Activated CD8-positive, alpha-beta T cell treated with anti-CD3 and anti-CD28 coated beads, Interleukin-2, amount 10 ng/mL, durations not matched to agents 7 days and 5 days (primary cell): ENCODE measurements around the gene PYROXD2. TPM values are rescaled to one million over a fixed set of nuclear protein-coding genes. Genes with fewer than 3 reads are reported as not detected.

ENCODE experiments used
- ATAC-seq: fragments of 150-1000 bp; cut with Tn5 transposase; one replicate; pipeline ENCODE4 v1.10.0; 2021; ENCODE audit warnings: moderate library complexity
- CTCF ChIA-PET: fragments of 350-600 bp; sonication (Branson Sonifier 250); formaldehyde crosslinking; loops from one replicate; lab custom pipeline; 2021; ENCODE audit warnings: antibody characterized with exemption; lab: Charles Lee
- POLR2A ChIA-PET: fragments of 350-600 bp; sonication (Branson Sonifier 250); formaldehyde crosslinking; loops from one replicate; lab custom pipeline; 2021; ENCODE audit warnings: antibody characterized with exemption; lab: Charles Lee
- DNase-seq: peaks from one replicate; pipeline ENCODE4 v3.0.0-alpha.2; 2020
- H3K27ac Mint-ChIP-seq: one replicate; pipeline ENCODE4 v1.8.0; 2021; ENCODE audit warnings: mild to moderate bottlenecking, mixed read lengths
- H3K27me3 Mint-ChIP-seq: one replicate; pipeline ENCODE4 v1.8.0; 2021; ENCODE audit warnings: low read depth, mixed read lengths
- H3K36me3 Mint-ChIP-seq: one replicate; pipeline ENCODE4 v1.8.0; 2021; ENCODE audit warnings: low read depth, mixed read lengths
- H3K4me1 Mint-ChIP-seq: one replicate; pipeline ENCODE4 v1.8.0; 2021; ENCODE audit warnings: low read depth, mixed read lengths
- H3K4me3 Mint-ChIP-seq: one replicate; pipeline ENCODE4 v1.8.0; 2021; ENCODE audit warnings: mild to moderate bottlenecking, mixed read lengths
- H3K9me3 Mint-ChIP-seq: one replicate; pipeline ENCODE4 v1.8.0; 2022; ENCODE audit warnings: mixed read lengths; ENCODE audit not compliant: insufficient read depth
- total RNA-seq, 2 experiments: library from RNA; stranded (reverse); gene quantifications; one replicate each; pipeline ENCODE4 v1.2.3, GENCODE V29; 2021

PYROXD2 gene
- total RNA-seq, 2 experiments from 2014 or later: 8.3 to 9.3 TPM

- no peaks in the 10 kb centered on the region for H3K9me3 Mint-ChIP-seq
- H3K27ac Mint-ChIP-seq: no peak overlapping the region
- H3K36me3 Mint-ChIP-seq: peaks cover 68% of the 10 kb centered on the region
- no peaks in the 10 kb centered on the region for H3K27me3 Mint-ChIP-seq
- POLR2A ChIA-PET: no interaction called here
- DNase-seq (no peak), ATAC-seq (no peak)
- H3K4me1 Mint-ChIP-seq: no peaks in the 10 kb centered on the region
- H3K4me3 Mint-ChIP-seq: no peak overlapping the region
- CTCF ChIA-PET: no interaction called here
Observed at GRCh38 chr10:98432330-98432729, 17.3 kb upstream of the PYROXD2 start.

- no peak overlapping the region for H3K4me3 Mint-ChIP-seq
- peaks cover 63% of the 10 kb centered on the region for H3K36me3 Mint-ChIP-seq
- no peaks in the 10 kb centered on the region for H3K4me1 Mint-ChIP-seq
- no peak overlapping the region for H3K27ac Mint-ChIP-seq
- DNase-seq (no peak), ATAC-seq (no peak)
- H3K27me3 Mint-ChIP-seq: no peaks in the 10 kb centered on the region
- POLR2A ChIA-PET: no interaction called here
- no peaks in the 10 kb centered on the region for H3K9me3 Mint-ChIP-seq
- CTCF ChIA-PET: no interaction called here
Observed at GRCh38 chr10:98431016-98431415, 16.0 kb upstream of the PYROXD2 start.

DNA sequence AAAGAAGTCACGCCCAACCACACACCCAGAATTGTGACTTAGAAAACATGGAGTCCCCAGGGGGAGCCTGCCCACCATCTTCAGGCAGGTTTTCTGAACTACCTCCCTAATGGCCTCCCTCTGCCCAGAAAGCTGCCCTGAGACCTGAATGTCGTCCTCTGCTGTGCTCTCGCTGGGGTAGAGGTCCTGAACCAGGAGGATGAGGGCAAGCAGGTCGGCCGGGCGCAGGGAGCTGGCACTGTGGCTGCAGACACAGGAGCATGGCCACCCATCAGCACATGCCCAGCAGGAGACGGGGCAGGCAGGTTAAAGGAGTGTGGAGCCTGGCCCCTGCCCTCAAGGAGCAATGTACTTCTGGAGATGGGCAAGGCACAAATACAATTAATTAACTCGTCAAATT, 15.4 kb upstream of the PYROXD2 start:
- ATAC-seq: no peak
- H3K27me3 Mint-ChIP-seq: no peaks in the 10 kb centered on the region
- ChIA-PET CTCF (no interaction called here), POLR2A (no interaction called here)
- no peak overlapping the region for H3K27ac Mint-ChIP-seq
- no peak for DNase-seq
- H3K9me3 Mint-ChIP-seq: no peaks in the 10 kb centered on the region
- peaks cover 58% of the 10 kb centered on the region for H3K36me3 Mint-ChIP-seq
- H3K4me1 Mint-ChIP-seq: no peaks in the 10 kb centered on the region
- H3K4me3 Mint-ChIP-seq: no peak overlapping the region

GRCh38 chr10:98429320-98430072, 14.5 kb upstream of the PYROXD2 start:
- H3K4me3 Mint-ChIP-seq: no peak overlapping the region
- no peak for DNase-seq
- ChIA-PET CTCF (no interaction called here), POLR2A (no interaction called here)
- no peaks in the 10 kb centered on the region for H3K9me3 Mint-ChIP-seq
- no peaks in the 10 kb centered on the region for H3K27me3 Mint-ChIP-seq
- H3K4me1 Mint-ChIP-seq: no peaks in the 10 kb centered on the region
- no peak overlapping the region for H3K27ac Mint-ChIP-seq
- no peak for ATAC-seq
- H3K36me3 Mint-ChIP-seq: peaks cover 48% of the 10 kb centered on the region

DNA sequence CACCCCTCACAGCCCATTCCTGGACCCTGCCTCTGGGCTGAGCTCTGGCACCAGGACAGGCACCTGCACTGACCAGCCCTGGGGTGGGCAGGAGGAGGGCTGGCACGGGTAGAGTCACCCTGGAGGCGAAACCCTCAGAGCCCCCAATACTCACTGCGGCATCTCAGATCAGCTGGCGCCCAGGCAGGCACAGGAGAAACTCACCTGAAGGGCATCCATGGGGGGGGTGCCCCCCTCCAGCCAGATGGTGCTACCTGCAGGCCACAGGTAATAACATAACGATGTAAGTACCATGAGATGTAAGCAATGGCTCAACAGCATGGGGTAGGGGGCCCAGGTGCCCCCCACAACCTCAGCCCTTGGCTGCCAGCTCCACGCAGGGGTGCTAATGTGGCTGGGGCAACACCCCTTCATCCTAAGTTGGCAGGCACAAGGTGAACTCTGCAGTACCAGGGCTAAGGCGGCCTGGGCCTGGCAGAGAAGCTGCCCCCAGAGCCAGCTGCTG, 12.1 kb upstream of the PYROXD2 start:
- DNase-seq (no peak), ATAC-seq (no peak)
- Mint-ChIP-seq H3K4me1 (no peaks in the 10 kb centered on the region), H3K27me3 (no peaks in the 10 kb centered on the region), H3K4me3 (no peak overlapping the region), H3K9me3 (no peaks in the 10 kb centered on the region), H3K36me3 (peaks cover 26% of the 10 kb centered on the region), H3K27ac (no peak overlapping the region)
- ChIA-PET POLR2A (no interaction called here), CTCF (interaction anchor here (1.2 kb wide), 1 partner anchor 25 kb away, joined by 4 read pairs; no protein-coding TSS in a partner anchor)

- peak; percentile 48 for DNase-seq
- H3K27ac Mint-ChIP-seq: no peak overlapping the region
- ChIA-PET CTCF (interaction anchor here (0.8 to 2.2 kb wide), 14 partner anchors 9 to 1095 kb away, joined by 3 to 22 read pairs (median 4); partner anchors contain the start of gene PYROXD2), POLR2A (interaction anchor here (0.9 kb wide), 1 partner anchor 10 kb away, joined by 3 read pairs; no protein-coding TSS in a partner anchor)
- no peaks in the 10 kb centered on the region for H3K4me1 Mint-ChIP-seq
- no peaks in the 10 kb centered on the region for H3K27me3 Mint-ChIP-seq
- H3K4me3 Mint-ChIP-seq: no peak overlapping the region
- H3K36me3 Mint-ChIP-seq: peaks cover 16% of the 10 kb centered on the region
- H3K9me3 Mint-ChIP-seq: no peaks in the 10 kb centered on the region
- peak; percentile 59 for ATAC-seq
Observed at GRCh38 chr10:98425511-98426352, 10.8 kb upstream of the PYROXD2 start.

DNA sequence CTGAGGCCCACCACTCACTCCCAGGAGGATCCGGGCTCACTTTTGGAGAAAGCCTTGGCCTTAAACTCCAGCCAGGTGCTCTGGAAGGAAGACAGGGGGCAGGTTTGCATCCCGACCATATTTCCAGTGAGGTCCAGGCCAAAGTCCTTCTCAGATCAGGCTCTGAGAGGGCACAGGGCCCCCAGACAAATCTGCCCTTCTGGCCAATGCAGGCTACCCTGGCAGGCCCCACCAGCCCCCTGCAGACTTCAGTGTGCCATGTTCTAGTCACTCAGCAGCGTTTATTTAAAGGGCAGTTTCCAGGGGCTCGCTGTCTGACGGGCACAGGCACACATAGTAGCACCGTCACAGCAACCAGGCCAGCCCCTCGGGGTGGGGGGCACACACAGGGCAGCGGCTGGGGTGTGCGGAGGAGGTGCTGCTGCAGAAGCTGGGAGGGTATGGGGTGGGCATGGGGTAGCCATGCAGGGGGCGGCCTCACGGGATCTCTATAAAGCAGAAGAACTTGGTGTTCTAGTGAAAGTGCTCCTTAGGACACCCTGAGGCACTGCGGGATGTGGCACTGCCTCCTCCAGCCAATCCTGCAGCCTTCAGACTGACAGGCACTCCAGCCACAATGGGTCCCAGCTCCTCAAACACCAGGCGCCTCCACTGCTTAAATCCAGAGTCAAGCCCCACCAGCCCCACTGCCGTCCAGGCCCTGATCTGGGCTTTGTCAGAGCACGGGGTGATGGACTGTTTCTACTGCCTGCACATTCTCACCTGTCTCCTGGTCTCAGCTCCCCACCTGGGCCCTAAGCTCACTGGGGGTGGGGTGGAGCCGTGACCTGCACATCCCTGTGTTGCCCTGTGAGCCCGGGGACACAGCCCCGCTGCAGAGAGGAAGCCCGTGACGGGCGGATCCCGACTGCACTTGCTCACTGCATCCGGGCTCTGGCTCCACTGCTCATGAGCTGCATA, 9.6 kb upstream of the PYROXD2 start:
- CTCF ChIA-PET: interaction anchor here (1.1 to 2.2 kb wide), 8 partner anchors 10 to 1096 kb away, joined by 3 to 22 read pairs (median 4); partner anchors contain the start of gene PYROXD2
- Mint-ChIP-seq H3K4me3 (no peak overlapping the region), H3K36me3 (peaks cover 9% of the 10 kb centered on the region), H3K4me1 (no peaks in the 10 kb centered on the region), H3K27ac (no peak overlapping the region), H3K9me3 (no peaks in the 10 kb centered on the region), H3K27me3 (no peaks in the 10 kb centered on the region)
- ATAC-seq: no peak
- no peak for DNase-seq
- POLR2A ChIA-PET: no interaction called here

DNA sequence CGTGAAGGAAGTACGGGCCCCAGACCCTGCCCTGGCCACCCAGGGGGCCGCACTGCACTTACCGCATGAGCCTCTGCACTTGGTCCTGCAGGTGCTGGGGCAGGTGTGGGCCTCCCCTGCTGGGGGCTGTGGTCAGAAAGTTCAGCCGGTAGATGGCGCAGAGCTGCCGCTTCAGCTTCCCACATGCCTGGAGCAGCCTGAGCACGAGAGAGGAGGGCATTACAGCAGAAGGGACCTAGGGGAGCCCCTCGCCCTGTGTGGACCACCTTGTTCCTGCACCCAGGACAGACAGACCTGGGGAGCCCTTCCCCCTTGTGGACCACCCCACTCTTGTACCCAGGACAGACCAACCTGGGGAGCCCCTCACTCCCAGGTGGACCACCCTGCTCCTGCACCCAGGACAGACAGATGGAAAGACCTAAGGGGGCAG, 8.7 kb upstream of the PYROXD2 start:
- Mint-ChIP-seq H3K9me3 (no peaks in the 10 kb centered on the region), H3K27ac (no peak overlapping the region), H3K4me3 (no peak overlapping the region), H3K27me3 (no peaks in the 10 kb centered on the region), H3K36me3 (peaks cover 13% of the 10 kb centered on the region), H3K4me1 (no peaks in the 10 kb centered on the region)
- ATAC-seq (no peak), DNase-seq (no peak)
- CTCF ChIA-PET: no interaction called here
- POLR2A ChIA-PET: interaction anchor here (0.6 kb wide), 1 partner anchor 10 kb away, joined by 3 read pairs; no protein-coding TSS in a partner anchor

DNA sequence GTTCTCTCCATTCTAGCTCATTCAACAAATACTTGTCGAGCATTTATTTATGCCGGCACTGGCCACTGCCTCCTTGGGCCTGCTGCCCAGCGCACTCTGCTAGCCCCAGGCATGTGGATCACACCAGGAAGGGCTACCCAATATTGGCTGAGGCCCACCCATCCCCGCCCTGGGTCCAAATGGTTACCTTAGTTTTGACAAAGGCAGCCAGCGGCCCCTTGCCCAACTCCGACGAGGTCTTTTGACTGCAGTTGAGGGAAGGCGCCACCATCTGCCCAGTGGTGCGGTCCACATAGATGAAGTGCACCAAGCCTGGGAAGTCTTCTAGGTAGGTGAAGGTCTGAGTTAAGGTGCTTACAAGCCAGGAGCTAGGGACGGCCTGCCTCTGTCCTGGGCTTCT, 7.2 kb upstream of the PYROXD2 start:
- Mint-ChIP-seq H3K27ac (no peak overlapping the region), H3K27me3 (no peaks in the 10 kb centered on the region)

DNA sequence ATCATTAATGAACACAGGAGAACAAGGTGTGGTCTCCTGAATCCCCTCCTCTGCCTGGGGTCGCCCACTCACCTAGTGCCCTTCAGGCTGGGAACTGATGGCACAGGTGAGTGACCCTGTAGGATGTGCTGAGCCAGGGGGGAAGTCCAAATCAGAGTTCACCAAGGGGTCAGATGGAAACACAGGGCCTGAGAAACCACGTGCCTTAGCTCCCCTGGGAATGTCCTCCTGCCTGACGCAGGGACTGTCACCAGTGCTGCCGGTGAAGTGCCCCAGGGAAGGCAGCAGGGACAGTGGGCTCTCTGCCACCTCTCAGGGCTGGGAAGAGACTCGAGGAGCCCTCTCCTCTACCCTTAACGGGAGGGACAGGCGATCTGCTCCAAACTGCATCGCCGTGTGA, 5.8 kb upstream of the PYROXD2 start:
- no peak for DNase-seq
- Mint-ChIP-seq H3K4me1 (no peaks in the 10 kb centered on the region), H3K9me3 (no peaks in the 10 kb centered on the region), H3K27ac (no peak overlapping the region), H3K36me3 (peaks cover 9% of the 10 kb centered on the region), H3K27me3 (no peaks in the 10 kb centered on the region), H3K4me3 (no peak overlapping the region)
- no peak for ATAC-seq
- ChIA-PET POLR2A (no interaction called here), CTCF (no interaction called here)

More for the DNA sequence above, 7.2 kb upstream of the PYROXD2 start:
- Mint-ChIP-seq H3K4me3 (no peak overlapping the region), H3K36me3 (peaks cover 7% of the 10 kb centered on the region), H3K4me1 (no peaks in the 10 kb centered on the region), H3K9me3 (no peaks in the 10 kb centered on the region)
- DNase-seq: no peak
- ChIA-PET POLR2A (no interaction called here), CTCF (no interaction called here)
- ATAC-seq: no peak
